H9 (cell line): ENCODE data around the gene FOXB1. TPM values are rescaled to one million over a fixed set of nuclear protein-coding genes. Genes with fewer than 3 reads are reported as not detected.

Experiments used
- DNase-seq: peaks from one replicate; pipeline ENCODE4 v3.0.0-alpha.2; 2017
- H2AFZ ChIP-seq: one replicate; pipeline ENCODE4 v1.6.1; 2013; ENCODE audit warnings: mild to moderate bottlenecking, low read length, control low read depth, moderate library complexity
- H2AK5ac ChIP-seq: 2 replicates; pipeline ENCODE4 v1.6.1; 2013; ENCODE audit warnings: low read length, control low read depth, mixed read lengths; ENCODE audit not compliant: insufficient read length
- H2BK120ac ChIP-seq: one replicate; pipeline ENCODE4 v1.6.1; 2013; ENCODE audit warnings: low read depth, mild to moderate bottlenecking, low read length, control low read depth, inconsistent platforms; ENCODE audit not compliant: poor library complexity, severe bottlenecking
- H2BK12ac ChIP-seq: 2 replicates; pipeline ENCODE4 v1.6.1; 2013; ENCODE audit warnings: low read length, control low read depth, mixed read lengths, low read depth; ENCODE audit not compliant: insufficient read length
- H2BK15ac ChIP-seq: 2 replicates; pipeline ENCODE4 v1.6.1; 2013; ENCODE audit warnings: low read depth, low read length, control low read depth
- H2BK20ac ChIP-seq: one replicate; pipeline ENCODE4 v1.6.1; 2013; ENCODE audit warnings: low read depth, mild to moderate bottlenecking, low read length, control low read depth, inconsistent platforms; ENCODE audit not compliant: poor library complexity, severe bottlenecking
- H2BK5ac ChIP-seq: 2 replicates; pipeline ENCODE4 v1.6.1; 2013; ENCODE audit warnings: low read length, control low read depth, mixed read lengths; ENCODE audit not compliant: insufficient read length
- H3K14ac ChIP-seq: 2 replicates; pipeline ENCODE4 v1.6.1; 2013; ENCODE audit warnings: low read length, control low read depth; ENCODE audit not compliant: insufficient read depth
- H3K18ac ChIP-seq: 2 replicates; pipeline ENCODE4 v1.6.1; 2013; ENCODE audit warnings: low read depth, mild to moderate bottlenecking, mixed read lengths, low read length, control low read depth; ENCODE audit not compliant: insufficient read length
- H3K23ac ChIP-seq: 2 replicates; pipeline ENCODE4 v1.6.1; 2013; ENCODE audit warnings: low read length, control low read depth, mixed read lengths, low read depth; ENCODE audit not compliant: insufficient read length
- H3K23me2 ChIP-seq: 2 replicates; pipeline ENCODE4 v1.6.1; 2013; ENCODE audit warnings: low read depth, mild to moderate bottlenecking, mixed read lengths, low read length, control low read depth; ENCODE audit not compliant: insufficient read length, poor library complexity, severe bottlenecking
- H3K27ac ChIP-seq: 2 replicates; pipeline ENCODE4 v1.5.1; 2013; ENCODE audit warnings: low read length, control low read depth, mixed read lengths, low read depth; ENCODE audit not compliant: insufficient read length
- H3K27me3 ChIP-seq: 2 replicates; pipeline ENCODE4 v1.6.1; 2013; ENCODE audit warnings: low read length, control low read depth, inconsistent platforms; ENCODE audit not compliant: insufficient read depth
- H3K4ac ChIP-seq: 2 replicates; pipeline ENCODE4 v1.6.1; 2013; ENCODE audit warnings: low read depth, mild to moderate bottlenecking, control low read depth, inconsistent platforms, low read length, moderate library complexity
- H3K4me1 ChIP-seq: 2 replicates; pipeline ENCODE4 v1.6.1; 2013; ENCODE audit warnings: low read length, control low read depth, inconsistent platforms; ENCODE audit not compliant: insufficient read depth
- H3K4me2 ChIP-seq: 2 replicates; pipeline ENCODE4 v1.6.1; 2013; ENCODE audit warnings: low read length, control low read depth, mixed read lengths; ENCODE audit not compliant: insufficient read length, insufficient read depth
- H3K56ac ChIP-seq: 2 replicates; pipeline ENCODE4 v1.6.1; 2013; ENCODE audit warnings: low read depth, mild to moderate bottlenecking, mixed read lengths, low read length, control low read depth; ENCODE audit not compliant: insufficient read length
- H3K79me1 ChIP-seq: 2 replicates; pipeline ENCODE4 v1.6.1; 2013; ENCODE audit warnings: low read depth, mild to moderate bottlenecking, moderate library complexity, low read length, control low read depth, inconsistent platforms; ENCODE audit not compliant: insufficient read depth, poor library complexity, severe bottlenecking
- H3K79me2 ChIP-seq: 2 replicates; pipeline ENCODE4 v1.6.1; 2013; ENCODE audit warnings: low read length, control low read depth, inconsistent platforms; ENCODE audit not compliant: insufficient read depth
- H3K9ac ChIP-seq: 2 replicates; pipeline ENCODE4 v1.6.1; 2013; ENCODE audit warnings: low read length, control low read depth, mixed read lengths; ENCODE audit not compliant: insufficient read length; ENCODE audit errors: extremely low read depth
- H3K9me3 ChIP-seq: one replicate; pipeline ENCODE4 v1.6.1; 2013; ENCODE audit warnings: low read depth, low read length, inconsistent platforms; ENCODE audit not compliant: control insufficient read depth
- H3T11ph ChIP-seq: one replicate; pipeline ENCODE4 v1.6.1; 2013; ENCODE audit warnings: mild to moderate bottlenecking, low read length, control low read depth, inconsistent platforms
- H4K20me1 ChIP-seq: one replicate; pipeline ENCODE4 v1.6.1; 2013; ENCODE audit not compliant: control insufficient read depth, insufficient read length, insufficient read depth
- H4K5ac ChIP-seq: 2 replicates; pipeline ENCODE4 v1.6.1; 2013; ENCODE audit warnings: low read depth, mild to moderate bottlenecking, mixed read lengths, low read length, control low read depth; ENCODE audit not compliant: insufficient read length
- H4K8ac ChIP-seq: replicated peaks from 2 replicates; pipeline ENCODE4 v1.6.1; 2013; ENCODE audit warnings: low read length, control low read depth, mixed read lengths, low read depth; ENCODE audit not compliant: insufficient read length
- H4K91ac ChIP-seq: 2 replicates; pipeline ENCODE4 v1.6.1; 2013; ENCODE audit warnings: low read depth, mild to moderate bottlenecking, moderate library complexity, mixed read lengths, low read length, control low read depth; ENCODE audit not compliant: insufficient read length
- H3K27ac Mint-ChIP-seq, 3 experiments: 2 replicates in 2 of 3; 3 replicates in 1 of 3; pipeline ENCODE4 v1.8.0; 2020 to 2021; ENCODE audit warnings: mixed read lengths in 3 of 3, mild to moderate bottlenecking in 1 of 3, moderate library complexity in 1 of 3
- H3K27me3 Mint-ChIP-seq: 2 replicates; pipeline ENCODE4 v1.8.0; 2021; ENCODE audit warnings: low read depth, mild to moderate bottlenecking, moderate library complexity, mixed read lengths
- H3K36me3 Mint-ChIP-seq, 3 experiments: 2 replicates in 2 of 3; 3 replicates in 1 of 3; pipeline ENCODE4 v1.8.0; 2020 to 2021; ENCODE audit warnings: low read depth in 3 of 3, mixed read lengths in 3 of 3; ENCODE audit not compliant: insufficient read depth in 1 of 3
- H3K4me1 Mint-ChIP-seq, 2 experiments: 2 replicates each; pipeline ENCODE4 v1.8.0; 2020; ENCODE audit warnings: mixed read lengths in 2 of 2
- H3K4me3 Mint-ChIP-seq, 2 experiments: 2 replicates in 1 of 2; 3 replicates in 1 of 2; pipeline ENCODE4 v1.8.0; 2020 to 2021; ENCODE audit warnings: mild to moderate bottlenecking in 2 of 2, mixed read lengths in 2 of 2, moderate library complexity in 1 of 2
- H3K9me3 Mint-ChIP-seq, 2 experiments: 2 replicates in 1 of 2; 3 replicates in 1 of 2; pipeline ENCODE4 v1.8.0; 2020; ENCODE audit warnings: mild to moderate bottlenecking in 2 of 2, mixed read lengths in 2 of 2, moderate library complexity in 1 of 2
- WGBS: extraction: QIAGEN DNeasy Blood & Tissue Kit; methylation state at CpG from one replicate; pipeline ENCODE4 v1.1.7; 2013; ENCODE audit warnings: missing lambda C conversion rate, low lambda C conversion rate, mixed read lengths; ENCODE audit not compliant: insufficient read length; ENCODE audit errors: extremely low coverage; 5-methylcytosine and 5-hydroxymethylcytosine counted together
- total RNA-seq: library from RNA; stranded (reverse); gene quantifications from 2 replicates; pipeline ENCODE4 v1.2.1, GENCODE V29; 2021
- TF ChIP-seq, protein P1 (sequence below): fragments of 200-600 bp; sonication (generic); conservative IDR thresholded peaks from 3 replicates; pipeline ENCODE4 v1.8.0; 2021; ENCODE audit warnings: antibody characterized with exemption, mild to moderate bottlenecking

The FOXB1 gene
- total RNA-seq, 1 experiment from 2014 or later = 3.5 TPM

DNA sequence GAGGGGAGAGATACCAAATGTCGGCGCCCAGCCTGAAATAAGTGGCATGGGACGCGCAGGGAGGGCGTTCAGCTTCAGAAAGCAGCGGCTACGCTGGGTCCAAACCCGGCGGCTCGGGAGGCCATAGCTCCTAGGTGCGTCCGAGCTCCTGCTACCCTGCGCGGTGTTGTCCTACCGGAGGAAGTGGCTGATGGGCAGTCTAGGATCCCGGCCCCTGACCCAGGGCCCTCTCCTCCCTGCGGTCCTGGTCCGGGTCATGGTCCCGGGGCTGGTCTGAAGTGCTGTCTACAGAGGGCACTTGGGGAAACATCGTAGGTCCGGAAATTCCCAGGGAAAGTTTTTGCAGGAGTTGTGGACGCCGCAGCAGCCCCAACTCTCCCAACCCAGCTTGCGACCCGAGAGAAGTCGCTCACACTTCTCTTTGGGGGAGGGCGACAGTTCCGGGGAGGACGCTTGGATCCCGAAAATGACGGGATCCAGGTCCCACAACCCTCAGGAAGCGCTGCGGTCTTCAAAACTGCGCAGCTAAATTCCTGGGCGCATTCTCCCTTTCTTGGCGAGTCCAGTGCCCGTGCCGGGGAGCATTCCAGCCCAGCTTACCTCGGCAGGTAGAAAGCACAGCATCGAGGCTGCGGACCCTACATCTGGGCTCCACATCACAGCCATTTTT lies 9.1 kb upstream of the FOXB1 start:
- peak overlapping the region; percentile 67 to 88 for H3K4me3 Mint-ChIP-seq

More for the DNA sequence above, 9.1 kb upstream of the FOXB1 start:
- H2BK15ac ChIP-seq = no peak overlapping the region
- H3K27ac ChIP-seq = no peak overlapping the region
- no peak overlapping the region for H4K5ac ChIP-seq
- H3K9me3 ChIP-seq = no peaks in the 10 kb centered on the region
- H3T11ph ChIP-seq = no peak overlapping the region
- Mint-ChIP-seq H3K27ac (peak overlapping the region in 2 of 3 experiments; percentile 21 to 92; a peak in 3 of 7 replicates), H3K27me3 (peaks cover 61% of the 10 kb centered on the region), H3K9me3 (no peaks in the 10 kb centered on the region), H3K4me1 (peaks cover 69 to 70% of the 10 kb centered on the region in 2 experiments), H3K36me3 (no peaks in the 10 kb centered on the region)
- H2BK120ac ChIP-seq = no peak overlapping the region
- H3K27me3 ChIP-seq = peaks cover 9% of the 10 kb centered on the region
- WGBS = no CpG with 5 or more reads among the region's 41 CpGs
- peak overlapping the region; percentile 46; the same call in 1 of the 2 replicates for H3K14ac ChIP-seq
- H3K4me2 ChIP-seq = peak overlapping the region; percentile 96
- H3K4ac ChIP-seq = no peak overlapping the region
- TF ChIP-seq, protein P1, sequence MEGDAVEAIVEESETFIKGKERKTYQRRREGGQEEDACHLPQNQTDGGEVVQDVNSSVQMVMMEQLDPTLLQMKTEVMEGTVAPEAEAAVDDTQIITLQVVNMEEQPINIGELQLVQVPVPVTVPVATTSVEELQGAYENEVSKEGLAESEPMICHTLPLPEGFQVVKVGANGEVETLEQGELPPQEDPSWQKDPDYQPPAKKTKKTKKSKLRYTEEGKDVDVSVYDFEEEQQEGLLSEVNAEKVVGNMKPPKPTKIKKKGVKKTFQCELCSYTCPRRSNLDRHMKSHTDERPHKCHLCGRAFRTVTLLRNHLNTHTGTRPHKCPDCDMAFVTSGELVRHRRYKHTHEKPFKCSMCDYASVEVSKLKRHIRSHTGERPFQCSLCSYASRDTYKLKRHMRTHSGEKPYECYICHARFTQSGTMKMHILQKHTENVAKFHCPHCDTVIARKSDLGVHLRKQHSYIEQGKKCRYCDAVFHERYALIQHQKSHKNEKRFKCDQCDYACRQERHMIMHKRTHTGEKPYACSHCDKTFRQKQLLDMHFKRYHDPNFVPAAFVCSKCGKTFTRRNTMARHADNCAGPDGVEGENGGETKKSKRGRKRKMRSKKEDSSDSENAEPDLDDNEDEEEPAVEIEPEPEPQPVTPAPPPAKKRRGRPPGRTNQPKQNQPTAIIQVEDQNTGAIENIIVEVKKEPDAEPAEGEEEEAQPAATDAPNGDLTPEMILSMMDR = no peak
- H3K79me1 ChIP-seq = no peaks in the 10 kb centered on the region
- H3K56ac ChIP-seq = no peak overlapping the region
- H3K23me2 ChIP-seq = peaks cover 50% of the 10 kb centered on the region
- peaks cover 4% of the 10 kb centered on the region; the same call in 1 of the 2 replicates for H3K4me1 ChIP-seq
- no peak overlapping the region for H2AK5ac ChIP-seq
- no peaks in the 10 kb centered on the region for H3K79me2 ChIP-seq
- no peaks in the 10 kb centered on the region for H4K20me1 ChIP-seq
- no peak overlapping the region for H2BK12ac ChIP-seq
- no peak overlapping the region for H2BK5ac ChIP-seq
- peak; percentile 75 for DNase-seq
- no peak overlapping the region for H4K91ac ChIP-seq
- peak overlapping the region; percentile 49 for H3K18ac ChIP-seq
- peak overlapping the region; percentile 24 for H3K9ac ChIP-seq
- no peak overlapping the region for H3K23ac ChIP-seq
- H2AFZ ChIP-seq = no peak overlapping the region
- no peak overlapping the region for H2BK20ac ChIP-seq
- no peak overlapping the region for H4K8ac ChIP-seq
